Upper lobe of left lung (tissue), 6 donors: ENCODE measurements around the gene GDAP1L1. TPM values are rescaled to one million over a fixed set of nuclear protein-coding genes. Genes with fewer than 3 reads are reported as not detected.

Source experiments
- ATAC-seq, 2 donors: fragments of 200-7000 bp; cut with Tn5 transposase; one replicate each; pipeline ENCODE4 v1.9.1; 2022; ENCODE audit warnings: mild to moderate bottlenecking in 2 of 2, moderate library complexity in 2 of 2; ENCODE audit not compliant: low FRiP score in 2 of 2
- DNase-seq, 2 donors: peaks; one replicate each; pipeline ENCODE4 v3.0.0-alpha.2; 2019 to 2020
- H3K27ac ChIP-seq, 4 donors: fragments of 200-600 bp; sonication (generic); one replicate each; pipeline ENCODE4 v1.5.1; 2016 to 2019
- H3K27me3 ChIP-seq, 4 donors: fragments of 200-600 bp; sonication (generic); one replicate each; pipeline ENCODE4 v1.5.1; 2017 to 2019
- H3K36me3 ChIP-seq, 4 donors: fragments of 200-600 bp; sonication (generic); one replicate each; pipeline ENCODE4 v1.5.1; 2016 to 2019
- H3K4me1 ChIP-seq, 4 donors: fragments of 200-600 bp; sonication (generic); one replicate each; pipeline ENCODE4 v1.5.1; 2018 to 2019
- H3K4me3 ChIP-seq, 4 donors: fragments of 200-600 bp; sonication (generic); one replicate each; pipeline ENCODE4 v1.5.1; 2017 to 2019; ENCODE audit warnings: mild to moderate bottlenecking in 2 of 4, moderate library complexity in 1 of 4
- H3K9me3 ChIP-seq, 4 donors: fragments of 200-600 bp; sonication (generic); one replicate each; pipeline ENCODE4 v1.5.1; 2018 to 2019
- CTCF ChIP-seq, 6 experiments: fragments of 450-650 bp in 4 of 6; fragments of 200-600 bp in 2 of 6; sonication (generic) in 2 of 6; IDR thresholded peaks; one replicate each; pipeline ENCODE4 v1.5.1; 2016 to 2019; ENCODE audit warnings: antibody characterized with exemption in 6 of 6
- EP300 ChIP-seq, 4 donors: sonication (generic); formaldehyde crosslinking; IDR thresholded peaks; one replicate each; pipeline ENCODE4 v1.5.1; 2017; ENCODE audit warnings: antibody characterized with exemption in 4 of 4, control low read depth in 2 of 4
- POLR2A ChIP-seq, 4 donors: fragments of 450-650 bp; IDR thresholded peaks; one replicate each; pipeline ENCODE4 v1.5.1; 2016 to 2017; ENCODE audit warnings: antibody characterized with exemption in 4 of 4, mild to moderate bottlenecking in 2 of 4
- POLR2AphosphoS5 ChIP-seq, 2 donors: sonication (generic); formaldehyde crosslinking; IDR thresholded peaks; one replicate each; pipeline ENCODE4 v1.5.1; 2017; ENCODE audit warnings: antibody characterized with exemption in 2 of 2
- WGBS, 2 donors: methylation state at CpG; one replicate each; pipeline ENCODE4 v1.1.5; 2017 to 2018; 5-methylcytosine and 5-hydroxymethylcytosine counted together
- total RNA-seq, 6 donors: library from RNA; depleted of rRNA in 4 of 6; stranded (reverse); fragments of >200 nt in 4 of 6; gene quantifications; one replicate each; pipeline versions ENCODE4 v1.1.0 to v1.2.1, GENCODE V29; 2016 to 2021
- donor health status: DM: no; HTN: no; CAD: no; lungs with moderate emphysema.
- donor health status: DM: no; HTN: yes; CAD: no; lungs with severe emphysema.

GDAP1L1 gene
- total RNA-seq, 6 donors from 2014 or later, result not detected

- no peak overlapping the region for H3K27ac ChIP-seq
- H3K9me3 ChIP-seq, result no peaks in the 10 kb centered on the region
- H3K4me1 ChIP-seq, result no peaks in the 10 kb centered on the region
- no peaks in the 10 kb centered on the region for H3K27me3 ChIP-seq
- no peaks in the 10 kb centered on the region for H3K36me3 ChIP-seq
- TF ChIP-seq POLR2A (IDR thresholded peaks at IDR 0.05) (no peak), CTCF (IDR thresholded peaks at IDR 0.05) (no peak), EP300 (IDR thresholded peaks at IDR 0.05) (no peak), POLR2AphosphoS5 (IDR thresholded peaks at IDR 0.05) (no peak)
- DNase-seq (no peak), ATAC-seq (no peak)
- 70 to 83% methylated on average over 2 to 3 of the region's 3 CpGs for WGBS, 2 donors
- H3K4me3 ChIP-seq, result no peak overlapping the region
These were observed 6.4 kb downstream of the GDAP1L1 start for GRCh38 chr20:44253528-44253927.

GRCh38 chr20:44254073-44254472 is 7.0 kb downstream of the GDAP1L1 start:
- DNase-seq (no peak), ATAC-seq (no peak)
- H3K36me3 ChIP-seq, result no peaks in the 10 kb centered on the region
- no peaks in the 10 kb centered on the region for H3K27me3 ChIP-seq
- no peak overlapping the region for H3K27ac ChIP-seq
- H3K4me3 ChIP-seq, result no peak overlapping the region
- TF ChIP-seq EP300 (IDR thresholded peaks at IDR 0.05) (no peak), POLR2A (IDR thresholded peaks at IDR 0.05) (no peak), POLR2AphosphoS5 (IDR thresholded peaks at IDR 0.05) (no peak), CTCF (IDR thresholded peaks at IDR 0.05) (no peak)
- 79 to 84% methylated on average over 7 to 8 of the region's 8 CpGs for WGBS, 2 donors
- no peaks in the 10 kb centered on the region for H3K9me3 ChIP-seq
- H3K4me1 ChIP-seq, result no peaks in the 10 kb centered on the region

GRCh38 chr20:44255942-44256341 is 8.8 kb downstream of the GDAP1L1 start:
- no peaks in the 10 kb centered on the region for H3K9me3 ChIP-seq
- no peaks in the 10 kb centered on the region for H3K27me3 ChIP-seq
- no peaks in the 10 kb centered on the region for H3K4me1 ChIP-seq
- DNase-seq (no peak), ATAC-seq (no peak)
- WGBS, 2 donors, result 88 to 100% methylated on average over 1 of the region's 1 CpG
- H3K36me3 ChIP-seq, result no peaks in the 10 kb centered on the region
- TF ChIP-seq POLR2AphosphoS5 (IDR thresholded peaks at IDR 0.05), result no peak
- TF ChIP-seq CTCF (IDR thresholded peaks at IDR 0.05), result no peak
- no peak for TF ChIP-seq POLR2A (IDR thresholded peaks at IDR 0.05)
- TF ChIP-seq EP300 (IDR thresholded peaks at IDR 0.05), result no peak
- H3K27ac ChIP-seq, result no peak overlapping the region
- H3K4me3 ChIP-seq, result no peak overlapping the region

GRCh38 chr20:44256961-44257360 is 9.9 kb downstream of the GDAP1L1 start:
- Histone ChIP-seq H3K27ac (no peak overlapping the region), H3K4me1 (no peaks in the 10 kb centered on the region), H3K9me3 (no peaks in the 10 kb centered on the region), H3K36me3 (no peaks in the 10 kb centered on the region), H3K4me3 (no peak overlapping the region), H3K27me3 (no peaks in the 10 kb centered on the region)
- ATAC-seq (no peak), DNase-seq (peak in 1 of 2 donors; percentile 76)
- TF ChIP-seq POLR2A (IDR thresholded peaks at IDR 0.05), result no peak
- no peak for TF ChIP-seq POLR2AphosphoS5 (IDR thresholded peaks at IDR 0.05)
- no peak for TF ChIP-seq EP300 (IDR thresholded peaks at IDR 0.05)
- no peak for TF ChIP-seq CTCF (IDR thresholded peaks at IDR 0.05)
- WGBS, 2 donors, result 90 to 94% methylated on average over 15 to 21 of the region's 21 CpGs

GRCh38 chr20:44258226-44258890 is 11.2 kb downstream of the GDAP1L1 start:
- DNase-seq, result peak in 1 of 2 donors; percentile 73
- Histone ChIP-seq H3K9me3 (no peaks in the 10 kb centered on the region), H3K27me3 (no peaks in the 10 kb centered on the region), H3K36me3 (no peaks in the 10 kb centered on the region), H3K4me3 (no peak overlapping the region), H3K27ac (no peak overlapping the region), H3K4me1 (no peaks in the 10 kb centered on the region)
- peak in 1 of 2 donors; percentile 2 for ATAC-seq
- TF ChIP-seq EP300 (IDR thresholded peaks at IDR 0.05), result no peak
- no peak for TF ChIP-seq POLR2A (IDR thresholded peaks at IDR 0.05)
- TF ChIP-seq CTCF (IDR thresholded peaks at IDR 0.05), result no peak
- TF ChIP-seq POLR2AphosphoS5 (IDR thresholded peaks at IDR 0.05), result no peak
- WGBS, 2 donors, result 86 to 88% methylated on average over 16 to 26 of the region's 28 CpGs
